NB4 (cell line): ENCODE measurements around the gene ZCCHC7.

Source experiments
- CTCF ChIP-seq: IDR thresholded peaks from one replicate; pipeline ENCODE4 v1.5.1; 2012; ENCODE audit warnings: low read depth, low read length
- MAX ChIP-seq: IDR thresholded peaks from 2 replicates; pipeline ENCODE4 v1.6.1; 2011; ENCODE audit warnings: low read depth, low read length
- MYC ChIP-seq: IDR thresholded peaks from 2 replicates; pipeline ENCODE4 v1.6.1; 2011; ENCODE audit warnings: low read depth, low read length
- POLR2A ChIP-seq: IDR thresholded peaks from 2 replicates; pipeline ENCODE4 v1.6.1; 2011; ENCODE audit warnings: mild to moderate bottlenecking; ENCODE audit not compliant: insufficient read length; ENCODE audit errors: extremely low read depth

- TF ChIP-seq CTCF (no peak), POLR2A (no peak), MAX (no peak), MYC (no peak)
Observed at GRCh38 chr9:37289631-37290030, 169.3 kb downstream of the ZCCHC7 start.
